A549 (cell line): Measurements from ENCODE around the gene TMUB2.

Experiments used
- EHMT2 ChIP-seq: fragments of 200-600 bp; sonication (generic); IDR thresholded peaks from 2 replicates; pipeline ENCODE4 v1.6.1; 2016; ENCODE audit warnings: antibody characterized with exemption, low read depth, mild to moderate bottlenecking, moderate library complexity
- TF ChIP-seq, protein P1 (sequence below): fragments of >200 bp; sonication (Bioruptor Twin); formaldehyde crosslinking; IDR thresholded peaks from 3 replicates; pipeline ENCODE4 v1.5.1; 2016

DNA sequence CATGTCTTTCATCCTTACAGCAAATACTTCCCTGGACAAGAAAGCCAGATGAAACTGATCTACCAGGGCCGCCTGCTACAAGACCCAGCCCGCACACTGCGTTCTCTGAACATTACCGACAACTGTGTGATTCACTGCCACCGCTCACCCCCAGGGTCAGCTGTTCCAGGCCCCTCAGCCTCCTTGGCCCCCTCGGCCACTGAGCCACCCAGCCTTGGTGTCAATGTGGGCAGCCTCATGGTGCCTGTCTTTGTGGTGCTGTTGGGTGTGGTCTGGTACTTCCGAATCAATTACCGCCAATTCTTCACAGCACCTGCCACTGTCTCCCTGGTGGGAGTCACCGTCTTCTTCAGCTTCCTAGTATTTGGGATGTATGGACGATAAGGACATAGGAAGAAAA lies 3.7 kb downstream of the TMUB2 start:
- no peak for TF ChIP-seq EHMT2
- TF ChIP-seq, protein P1, sequence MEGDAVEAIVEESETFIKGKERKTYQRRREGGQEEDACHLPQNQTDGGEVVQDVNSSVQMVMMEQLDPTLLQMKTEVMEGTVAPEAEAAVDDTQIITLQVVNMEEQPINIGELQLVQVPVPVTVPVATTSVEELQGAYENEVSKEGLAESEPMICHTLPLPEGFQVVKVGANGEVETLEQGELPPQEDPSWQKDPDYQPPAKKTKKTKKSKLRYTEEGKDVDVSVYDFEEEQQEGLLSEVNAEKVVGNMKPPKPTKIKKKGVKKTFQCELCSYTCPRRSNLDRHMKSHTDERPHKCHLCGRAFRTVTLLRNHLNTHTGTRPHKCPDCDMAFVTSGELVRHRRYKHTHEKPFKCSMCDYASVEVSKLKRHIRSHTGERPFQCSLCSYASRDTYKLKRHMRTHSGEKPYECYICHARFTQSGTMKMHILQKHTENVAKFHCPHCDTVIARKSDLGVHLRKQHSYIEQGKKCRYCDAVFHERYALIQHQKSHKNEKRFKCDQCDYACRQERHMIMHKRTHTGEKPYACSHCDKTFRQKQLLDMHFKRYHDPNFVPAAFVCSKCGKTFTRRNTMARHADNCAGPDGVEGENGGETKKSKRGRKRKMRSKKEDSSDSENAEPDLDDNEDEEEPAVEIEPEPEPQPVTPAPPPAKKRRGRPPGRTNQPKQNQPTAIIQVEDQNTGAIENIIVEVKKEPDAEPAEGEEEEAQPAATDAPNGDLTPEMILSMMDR, result no peak
